GM21528 (cell line): ENCODE results near the gene CAMSAP2.
A peak's percentile ranks its signal among the peaks of the same experiment; 100 is the strongest.

ENCODE experiments used
- ATAC-seq: cut with Tn5 transposase; IDR thresholded peaks from one replicate; pipeline ENCODE4 v1.9.1; 2021; ENCODE audit warnings: mild to moderate bottlenecking, moderate library complexity; ENCODE audit not compliant: unreplicated experiment, low FRiP score

The CAMSAP2 gene

DNA sequence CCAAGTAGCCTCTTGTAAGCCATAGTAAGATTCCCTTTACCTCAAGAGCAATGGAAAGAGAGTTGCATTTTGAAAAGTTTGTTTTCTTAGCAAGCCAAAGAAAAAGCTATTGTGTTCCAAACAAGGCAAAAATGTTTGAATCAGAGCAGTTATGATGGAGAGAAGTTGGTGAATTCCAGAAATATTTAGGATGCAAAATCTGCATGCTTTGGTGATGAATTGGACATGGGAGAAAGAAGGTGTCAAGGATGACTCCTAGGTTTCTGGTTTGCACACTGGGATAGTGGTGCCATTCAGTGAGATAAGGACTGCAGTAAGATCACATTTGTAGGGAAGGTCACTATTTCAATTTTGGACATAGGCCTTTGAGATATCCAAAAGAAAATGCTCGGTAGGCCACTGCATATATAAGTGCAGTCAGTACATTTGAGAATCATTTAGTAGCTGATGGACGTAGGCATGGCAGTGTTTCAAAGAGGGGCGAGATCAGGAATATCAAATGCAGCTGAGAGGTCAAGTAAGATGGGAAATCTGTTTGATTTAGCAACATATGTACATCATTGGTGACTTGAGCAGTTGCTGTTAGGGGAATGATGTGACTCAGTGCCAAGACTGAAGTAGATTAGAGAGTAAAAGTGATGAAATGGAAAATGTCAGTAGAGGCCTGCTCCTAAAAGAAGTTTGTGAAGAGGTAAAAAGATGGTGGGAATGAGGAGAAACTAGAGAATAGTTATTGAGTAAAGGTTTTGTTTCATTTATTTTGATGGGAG is 100.2 kb downstream of the CAMSAP2 start:
- no peak for ATAC-seq

DNA sequence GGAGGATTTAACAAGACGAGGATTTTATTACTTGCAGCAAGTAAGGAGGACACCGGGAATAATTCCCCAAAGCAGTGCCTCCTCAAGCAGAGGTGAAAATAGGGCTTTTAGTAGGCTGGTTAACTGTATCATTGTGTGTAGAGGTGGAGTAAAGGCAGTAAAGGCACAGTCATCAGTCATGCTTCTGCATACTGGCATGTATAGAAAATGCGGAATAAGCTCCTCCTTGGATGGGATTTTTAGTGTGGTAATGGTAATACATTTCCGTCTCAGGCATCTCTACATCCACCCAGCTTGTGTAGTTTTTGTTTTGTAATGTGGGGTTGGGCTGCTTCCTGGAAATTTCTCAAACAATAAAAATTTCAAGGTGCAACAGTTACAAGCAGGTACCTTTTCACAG is 106.7 kb downstream of the CAMSAP2 start:
- ATAC-seq = no peak

DNA sequence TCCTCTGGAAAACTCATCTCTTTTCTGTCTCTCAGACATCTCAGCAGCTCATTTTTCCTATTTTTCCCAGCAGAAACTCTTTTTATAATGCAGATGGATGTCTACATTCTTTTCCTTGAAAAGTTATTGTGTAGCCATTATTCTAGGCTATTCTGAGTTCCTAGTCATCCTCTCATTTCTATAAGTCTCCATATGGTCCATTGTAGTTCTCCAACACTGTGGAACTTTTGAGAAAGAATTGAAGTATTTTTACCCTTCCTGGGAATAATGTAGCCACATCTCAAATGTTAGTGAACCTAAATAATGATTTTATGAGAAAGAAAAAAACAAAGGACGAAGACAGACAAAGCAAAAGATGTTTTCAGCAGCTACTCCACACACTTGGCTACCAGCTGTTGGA is 107.7 kb downstream of the CAMSAP2 start:
- ATAC-seq = no peak

DNA sequence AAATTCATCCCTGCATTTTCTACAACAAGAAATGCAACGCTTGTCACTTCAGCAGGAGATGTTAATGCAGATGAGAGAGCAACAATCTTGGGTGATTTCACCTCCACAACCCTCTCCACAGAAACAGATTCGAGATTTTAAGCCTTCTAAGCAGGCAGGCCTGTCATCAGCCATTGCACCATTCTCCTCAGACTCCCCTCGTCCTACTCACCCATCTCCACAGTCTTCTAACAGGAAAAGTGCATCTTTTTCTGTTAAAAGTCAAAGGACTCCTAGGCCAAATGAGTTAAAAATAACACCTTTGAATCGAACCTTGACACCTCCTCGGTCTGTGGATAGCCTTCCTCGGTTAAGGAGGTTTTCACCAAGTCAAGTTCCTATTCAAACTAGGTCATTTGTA is 110.7 kb downstream of the CAMSAP2 start:
- no peak for ATAC-seq

DNA sequence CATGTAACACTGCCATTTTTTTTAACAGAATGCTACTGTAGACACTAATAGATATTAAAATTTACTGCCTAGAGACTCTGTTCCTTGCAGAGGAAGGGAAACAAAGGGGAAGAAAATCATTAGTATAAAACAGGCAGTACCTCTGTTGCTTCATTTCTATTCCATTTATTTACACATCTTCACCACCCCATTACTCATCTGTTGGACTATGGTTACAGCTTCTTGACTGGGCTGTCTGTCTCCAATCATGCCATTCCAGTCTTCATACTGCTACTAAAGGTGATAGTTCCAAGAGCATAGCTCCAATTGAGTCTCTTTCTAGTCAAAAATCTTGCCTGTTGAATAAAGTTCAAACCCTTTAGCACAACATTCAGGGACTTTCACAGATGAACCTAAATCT is 111.9 kb downstream of the CAMSAP2 start:
- ATAC-seq = no peak

DNA sequence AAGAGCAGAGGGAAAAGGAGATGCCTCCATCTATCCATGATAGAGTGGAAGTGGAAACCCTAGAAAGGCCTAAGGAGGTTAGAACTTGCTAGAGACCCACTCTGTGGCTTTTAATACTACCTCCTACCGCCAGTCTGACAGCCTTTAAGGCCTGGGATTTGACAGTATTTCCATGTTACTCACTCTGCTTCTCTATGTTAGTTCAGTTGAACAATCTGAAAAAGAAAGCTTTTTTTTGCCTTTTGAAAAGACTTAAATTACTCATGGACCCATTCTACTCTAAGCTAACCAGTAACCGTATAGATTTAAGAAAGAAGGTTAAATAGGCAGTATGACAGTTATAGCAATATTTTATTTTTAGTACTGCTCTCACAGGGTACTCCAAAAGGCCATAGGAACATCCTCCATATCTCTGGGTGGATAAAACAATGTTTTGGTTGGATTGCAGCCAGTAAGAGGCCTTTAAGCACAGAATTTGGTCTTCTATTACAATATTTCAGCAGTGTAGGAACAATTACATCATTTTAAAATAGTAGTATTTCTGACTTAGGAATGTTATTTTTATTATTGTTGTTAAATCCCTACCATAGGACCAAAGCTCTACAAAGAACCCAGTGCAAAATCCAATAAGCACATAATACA is 118.1 kb downstream of the CAMSAP2 start:
- ATAC-seq = no peak

DNA sequence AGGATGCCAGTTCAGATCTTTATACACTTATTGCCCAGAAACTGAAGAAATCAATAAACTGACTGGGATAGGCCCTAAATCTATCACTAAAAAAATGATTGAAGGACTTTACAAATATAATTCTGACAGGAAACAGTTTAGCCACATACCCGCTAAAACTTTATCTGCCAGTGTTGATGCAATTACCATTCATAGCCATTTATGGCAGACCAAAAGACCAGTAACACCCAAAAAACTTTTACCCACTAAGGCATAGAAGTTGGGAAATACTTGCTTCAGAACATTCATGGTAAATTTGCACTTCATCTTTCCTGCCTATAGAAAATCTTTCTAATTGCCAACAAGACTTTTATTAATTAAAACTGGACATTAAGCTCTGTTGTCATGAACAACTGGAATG is 119.1 kb downstream of the CAMSAP2 start:
- ATAC-seq = no peak

DNA sequence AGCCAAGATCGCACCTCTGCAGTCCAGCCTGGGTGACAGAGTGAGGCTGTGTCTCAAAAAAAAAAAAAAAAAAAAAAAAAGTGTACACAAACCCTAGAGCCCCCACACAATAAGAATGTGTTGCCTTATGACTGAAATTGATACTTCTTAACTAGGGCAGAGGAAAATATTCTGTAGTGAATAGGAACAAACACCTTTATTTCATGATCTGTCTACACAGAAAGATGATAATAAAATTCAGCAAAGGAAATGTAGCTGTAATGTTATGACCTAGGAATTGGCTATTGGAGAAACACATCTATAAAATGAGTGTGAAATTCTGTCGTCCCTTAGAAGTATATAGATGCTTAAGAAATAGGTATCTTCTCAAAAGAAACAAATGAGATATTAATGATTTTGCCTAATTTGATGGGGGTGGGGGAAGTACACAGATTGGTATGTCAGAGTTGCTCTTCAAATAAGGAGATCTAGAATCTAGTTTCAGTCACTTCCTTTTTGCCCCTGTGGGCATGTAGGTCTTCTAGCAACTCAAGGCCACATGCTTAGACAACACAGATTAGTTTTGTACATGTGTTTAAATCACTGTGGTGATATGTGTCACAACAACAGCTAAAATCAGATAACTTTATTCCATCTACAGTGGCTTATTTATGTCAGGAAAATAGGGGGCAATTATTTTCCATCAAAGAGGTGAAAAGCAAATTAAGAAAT is 123.4 kb downstream of the CAMSAP2 start:
- ATAC-seq = no peak

DNA sequence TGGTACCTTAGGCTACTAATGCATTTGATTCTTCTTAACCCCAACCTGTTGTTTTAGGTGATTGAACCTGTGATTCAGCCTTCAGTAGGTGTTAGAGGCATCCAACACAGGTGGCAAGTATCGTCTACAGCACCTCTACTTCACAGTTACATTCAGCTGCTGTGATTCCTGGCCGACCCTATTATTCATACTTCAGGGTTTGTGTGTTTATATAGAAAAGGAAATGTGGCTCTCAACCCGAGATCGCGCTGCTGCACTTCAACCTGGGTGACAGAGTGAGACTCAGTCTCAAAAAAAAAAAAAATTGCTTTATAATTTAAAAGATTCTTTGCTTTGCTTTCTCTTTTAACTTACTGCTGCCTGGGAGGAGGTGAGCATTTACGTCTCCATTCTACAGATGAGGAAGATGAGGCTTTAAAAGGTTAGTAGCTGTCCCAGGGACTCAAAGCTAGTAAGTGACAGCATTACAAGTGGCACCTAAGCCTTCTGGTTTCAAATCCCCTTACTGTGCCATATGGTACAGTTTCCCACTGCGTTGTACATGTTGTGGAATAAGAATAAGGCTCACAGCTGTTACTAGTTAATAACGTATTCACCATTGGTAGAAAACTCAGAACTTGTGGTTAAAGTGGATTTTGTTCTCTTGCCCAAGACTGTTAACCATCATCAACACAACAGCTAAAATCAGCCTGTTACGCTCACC is 124.2 kb downstream of the CAMSAP2 start:
- no peak for ATAC-seq

DNA sequence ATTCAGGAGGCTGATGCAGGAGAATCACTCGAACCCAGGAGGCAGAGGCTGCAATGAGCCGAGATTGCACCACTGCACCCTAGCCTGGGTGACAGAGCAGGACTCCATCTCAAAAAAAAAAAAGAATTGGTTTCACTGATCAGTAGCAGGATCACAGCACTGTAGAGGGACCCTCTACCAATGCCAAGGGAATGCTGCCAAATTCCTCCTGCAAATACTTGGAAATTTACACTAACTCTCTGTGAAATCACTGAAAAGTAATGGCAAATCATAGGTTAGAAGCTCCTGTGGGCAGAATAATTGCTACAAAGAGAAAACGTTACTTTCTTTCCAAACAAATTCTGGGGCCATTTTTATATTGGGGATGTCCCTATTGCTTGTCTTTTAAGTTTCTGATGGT is 127.4 kb downstream of the CAMSAP2 start:
- ATAC-seq = no peak

DNA sequence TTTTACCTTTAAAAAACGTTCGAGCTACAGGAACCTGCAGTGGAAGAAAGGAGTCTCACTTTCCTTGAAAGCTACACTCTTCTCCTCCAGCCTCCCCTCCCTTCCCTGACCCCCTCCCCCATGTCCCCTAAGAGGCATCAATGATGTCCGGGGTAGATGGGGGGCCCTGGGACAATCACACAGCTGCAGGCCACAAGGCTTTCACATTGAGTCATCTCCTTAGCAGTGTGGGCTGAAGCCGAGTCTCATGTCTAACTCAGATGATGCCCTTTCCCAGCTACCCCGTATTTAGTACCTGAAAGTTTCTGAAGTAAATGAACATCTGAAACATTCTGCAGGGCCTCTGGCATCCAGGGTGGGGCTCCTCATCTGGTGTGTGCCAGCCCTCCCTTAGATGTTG is 127.8 kb downstream of the CAMSAP2 start:
- ATAC-seq = peak; percentile 78

DNA sequence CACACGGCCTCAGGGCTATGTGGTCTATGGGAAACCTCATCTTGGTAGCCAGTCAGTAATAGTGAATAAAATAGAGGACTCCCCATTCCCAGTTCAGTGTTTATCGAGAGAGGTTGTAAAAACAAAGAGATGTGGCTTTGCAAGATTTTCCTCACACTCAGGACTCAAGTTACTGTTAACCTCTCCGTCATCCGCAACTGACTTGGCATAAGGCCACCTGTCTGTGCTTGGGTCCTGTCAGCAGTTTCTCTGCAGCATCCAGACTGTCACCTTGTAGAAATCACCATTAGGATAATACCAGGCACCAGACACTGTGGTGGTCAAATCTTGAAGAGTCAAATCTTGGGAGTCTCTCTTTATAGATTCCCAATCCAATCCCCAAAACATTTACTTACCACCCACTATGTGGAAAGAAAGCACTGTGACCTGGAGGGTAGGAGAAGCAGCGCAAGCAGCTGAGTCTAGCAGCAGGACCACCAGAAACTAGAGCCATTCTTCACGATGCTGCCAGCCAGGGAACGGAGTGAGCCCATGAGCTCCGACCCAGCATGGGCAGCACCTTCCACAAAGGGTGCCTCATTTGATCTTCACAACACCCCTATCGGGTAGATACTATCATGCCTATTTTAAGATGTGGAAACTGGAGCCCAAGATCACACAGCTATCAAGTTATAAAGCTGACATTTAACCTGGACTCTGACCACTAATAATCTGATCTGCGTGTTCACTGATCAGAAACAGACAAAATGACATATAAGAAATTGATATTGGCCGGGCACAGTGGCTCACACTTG is 128.5 kb downstream of the CAMSAP2 start:
- peak; percentile 2 for ATAC-seq

DNA sequence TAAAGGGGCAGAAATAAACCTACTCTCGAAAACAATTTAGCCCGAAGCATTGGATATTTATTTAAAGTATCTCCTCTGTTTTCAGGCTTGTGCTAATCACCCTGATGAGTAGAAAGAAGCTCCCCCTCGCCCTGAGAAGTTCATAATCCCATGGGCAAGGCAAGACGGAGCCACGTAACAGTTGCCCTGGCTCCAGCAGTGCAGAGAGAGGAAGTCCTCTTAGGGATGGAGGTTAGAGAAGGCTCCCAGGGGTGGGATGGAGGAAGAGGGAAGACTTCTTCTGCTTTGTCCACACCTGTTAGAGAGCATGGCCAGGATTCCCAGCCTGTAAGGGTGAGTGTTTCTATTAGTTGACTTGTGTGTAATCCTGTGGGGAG is 130.7 kb downstream of the CAMSAP2 start:
- no peak for ATAC-seq

DNA sequence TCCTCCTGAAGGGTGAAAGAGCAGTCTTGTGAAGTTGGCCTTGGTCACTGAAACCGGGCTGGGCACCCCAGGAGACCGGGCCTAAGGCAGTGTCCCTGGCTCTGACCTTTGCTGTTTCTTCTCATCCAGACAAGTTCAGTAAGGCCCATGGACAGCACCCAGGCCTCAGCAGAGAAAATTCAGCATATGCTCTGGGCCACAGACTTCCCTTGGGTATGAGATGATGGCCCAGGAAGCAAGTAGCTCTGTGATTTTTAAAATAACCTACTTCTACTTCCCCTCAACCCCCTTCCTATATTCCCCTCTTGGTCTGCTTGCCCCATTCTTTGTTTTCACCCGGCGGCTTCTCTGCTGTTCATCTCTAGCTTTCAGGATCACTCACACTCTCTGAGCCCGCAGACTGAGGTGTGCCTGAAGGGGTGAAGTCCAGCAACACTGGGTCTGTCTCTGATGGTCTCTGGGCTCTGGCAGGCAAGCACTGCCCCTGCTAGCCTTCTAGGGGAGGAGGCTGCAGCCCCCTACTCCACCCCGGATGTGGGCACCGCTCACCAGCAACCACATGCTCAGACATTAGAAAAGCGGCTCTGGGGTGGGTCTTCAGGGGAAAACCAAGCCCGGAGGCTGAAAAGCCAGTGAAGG is 131.2 kb downstream of the CAMSAP2 start:
- ATAC-seq = peak; percentile 38

DNA sequence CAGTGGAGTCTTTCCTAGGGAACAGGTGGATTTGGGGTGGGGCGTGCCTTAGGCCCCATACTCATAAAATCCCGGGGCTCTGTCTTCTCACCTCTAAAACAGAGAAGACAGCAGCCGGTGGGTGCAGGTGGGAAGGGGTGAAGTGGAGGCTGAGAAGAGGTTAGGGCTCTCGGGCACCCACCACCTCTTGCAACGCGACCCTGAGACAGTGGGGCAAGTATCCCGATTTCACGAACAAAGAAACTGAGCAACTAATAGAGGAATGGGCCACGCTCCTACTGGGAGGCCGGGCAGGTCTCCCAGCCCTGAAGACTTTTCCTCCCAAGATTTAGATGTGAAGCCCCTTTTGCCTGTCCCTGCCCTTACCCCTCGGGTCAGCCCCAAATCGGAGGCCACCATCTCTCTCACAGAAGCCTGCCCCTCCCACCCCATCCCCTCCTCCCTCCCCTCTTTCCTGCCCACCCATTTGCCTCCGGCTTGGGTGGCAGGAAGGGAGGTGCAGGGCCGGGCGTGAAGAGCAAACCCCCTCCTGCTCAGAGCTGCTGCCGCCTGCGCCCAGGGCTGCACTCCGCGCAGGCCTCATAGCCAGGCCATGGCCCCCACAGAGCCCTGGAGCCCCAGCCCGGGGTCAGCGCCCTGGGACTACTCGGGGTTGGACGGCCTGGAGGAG is 133.9 kb downstream of the CAMSAP2 start, which contains the start of gene GPR25:
Gene GPR25 (plus strand): TSS at position 536 of the 670 bp plus-strand sequence. CDS start 57 bp downstream, at position 593.
- ATAC-seq = no peak

DNA sequence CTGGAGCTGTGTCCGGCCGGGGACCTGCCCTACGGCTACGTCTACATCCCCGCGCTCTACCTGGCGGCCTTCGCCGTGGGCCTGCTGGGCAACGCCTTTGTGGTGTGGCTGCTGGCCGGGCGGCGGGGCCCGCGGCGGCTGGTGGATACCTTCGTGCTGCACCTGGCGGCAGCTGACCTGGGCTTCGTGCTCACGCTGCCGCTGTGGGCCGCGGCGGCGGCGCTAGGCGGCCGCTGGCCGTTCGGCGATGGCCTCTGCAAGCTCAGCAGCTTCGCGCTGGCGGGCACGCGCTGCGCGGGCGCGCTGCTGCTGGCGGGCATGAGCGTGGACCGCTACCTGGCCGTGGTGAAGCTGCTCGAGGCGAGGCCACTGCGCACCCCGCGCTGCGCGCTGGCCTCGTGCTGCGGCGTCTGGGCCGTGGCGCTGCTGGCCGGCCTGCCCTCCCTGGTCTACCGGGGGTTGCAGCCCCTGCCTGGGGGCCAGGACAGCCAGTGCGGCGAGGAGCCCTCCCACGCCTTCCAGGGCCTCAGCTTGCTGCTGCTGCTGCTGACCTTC is 134.5 kb downstream of the CAMSAP2 start:
- no peak for ATAC-seq

DNA sequence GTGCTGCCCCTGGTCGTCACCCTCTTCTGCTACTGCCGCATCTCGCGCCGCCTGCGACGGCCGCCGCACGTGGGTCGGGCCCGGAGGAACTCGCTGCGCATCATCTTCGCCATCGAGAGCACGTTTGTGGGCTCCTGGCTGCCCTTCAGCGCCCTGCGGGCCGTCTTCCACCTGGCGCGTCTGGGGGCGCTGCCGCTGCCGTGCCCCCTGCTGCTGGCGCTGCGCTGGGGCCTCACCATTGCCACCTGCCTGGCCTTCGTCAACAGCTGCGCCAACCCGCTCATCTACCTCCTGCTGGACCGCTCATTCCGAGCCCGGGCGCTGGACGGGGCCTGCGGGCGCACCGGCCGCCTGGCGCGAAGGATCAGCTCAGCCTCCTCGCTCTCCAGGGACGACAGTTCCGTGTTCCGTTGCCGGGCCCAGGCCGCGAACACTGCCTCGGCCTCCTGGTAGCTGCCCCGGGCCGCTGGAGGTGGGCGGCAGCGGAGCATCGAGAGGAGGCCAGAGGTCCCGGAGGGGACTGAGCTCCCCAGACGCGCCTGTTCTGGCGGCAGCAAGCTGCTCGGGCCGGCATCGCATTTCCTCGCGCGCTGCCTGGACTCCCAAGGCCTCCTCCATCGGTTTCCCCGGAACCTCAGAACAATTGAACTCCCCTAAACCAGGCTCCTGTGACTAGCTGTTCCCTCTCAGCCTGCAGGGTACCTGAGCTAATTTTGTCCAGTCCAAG is 135.1 kb downstream of the CAMSAP2 start:
- ATAC-seq = no peak

DNA sequence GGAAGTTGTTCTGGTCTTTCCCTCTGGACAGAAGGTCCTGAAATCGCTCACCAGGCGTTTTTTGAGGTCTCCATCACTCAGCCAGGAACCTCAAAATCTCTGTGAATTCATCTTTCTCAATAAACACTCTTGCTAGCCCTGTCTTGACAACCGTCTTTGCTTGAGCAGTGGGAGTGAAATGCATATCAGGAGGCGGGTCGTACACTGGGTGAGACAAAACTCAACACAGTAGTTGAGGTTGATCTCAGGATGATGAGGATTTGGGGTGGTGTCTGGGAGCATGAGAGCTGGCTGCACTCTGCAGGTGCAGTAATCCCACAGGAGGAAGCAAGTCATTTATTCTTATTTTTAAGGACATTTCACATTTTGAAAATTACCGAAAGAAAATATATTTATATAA is 136.0 kb downstream of the CAMSAP2 start:
- ATAC-seq = no peak
